Epithelial cell of esophagus (primary cell): ENCODE measurements around the gene ALG14.

Experiments used
- DNase-seq: peaks from one replicate; pipeline ENCODE4 v3.0.0; 2010; ENCODE audit warnings: low read depth
- H3K4me3 ChIP-seq: 2 replicates; pipeline ENCODE4 v1.5.1; 2011; ENCODE audit warnings: mild to moderate bottlenecking, low read length, control low read depth
- CTCF ChIP-seq: IDR thresholded peaks from 2 replicates; pipeline ENCODE4 v1.5.1; 2011; ENCODE audit warnings: low read depth, mild to moderate bottlenecking, low read length, control low read depth, inconsistent platforms; ENCODE audit not compliant: insufficient read depth; ENCODE audit errors: missing control alignments

The ALG14 gene, protein sequence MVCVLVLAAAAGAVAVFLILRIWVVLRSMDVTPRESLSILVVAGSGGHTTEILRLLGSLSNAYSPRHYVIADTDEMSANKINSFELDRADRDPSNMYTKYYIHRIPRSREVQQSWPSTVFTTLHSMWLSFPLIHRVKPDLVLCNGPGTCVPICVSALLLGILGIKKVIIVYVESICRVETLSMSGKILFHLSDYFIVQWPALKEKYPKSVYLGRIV

GRCh38 chr1:95072532-95073419 lies at the start of gene ALG14:
Gene ALG14 (minus strand): TSS chr1:95072951. CDS start chr1:95072898, 53 bp downstream.
- TF ChIP-seq CTCF = no peak
- DNase-seq = peak; percentile 95
- H3K4me3 ChIP-seq = peak within 1 kb of the TSS; percentile 78

- H3K4me3 ChIP-seq = no peak overlapping the region
- no peak for DNase-seq
- TF ChIP-seq CTCF = no peak
Observed at GRCh38 chr1:95122151-95122697, 49.5 kb upstream of the ALG14 start.

- no peak overlapping the region for H3K4me3 ChIP-seq
- no peak for TF ChIP-seq CTCF
- DNase-seq = no peak
Observed at GRCh38 chr1:95119273-95119672, 46.5 kb upstream of the ALG14 start.

DNA sequence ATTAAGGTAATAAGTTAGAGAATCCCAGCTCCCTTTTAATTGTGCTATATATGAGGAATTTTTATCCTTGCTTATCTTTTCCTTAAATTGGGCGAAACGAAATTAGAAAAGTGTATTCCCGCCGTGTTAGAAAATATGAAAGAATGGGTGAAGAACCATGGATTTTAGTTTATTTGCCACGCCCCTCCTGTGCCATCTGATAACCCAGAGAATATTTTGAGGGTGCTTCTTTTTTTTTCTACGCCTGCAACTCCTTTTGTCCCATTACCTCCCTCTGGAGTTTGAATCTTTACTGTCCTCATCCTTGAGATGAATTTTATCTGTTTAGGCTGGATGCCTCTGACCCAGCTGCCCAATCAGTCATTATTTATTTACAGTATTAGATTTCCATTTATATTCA lies 46.0 kb upstream of the ALG14 start:
- no peak for DNase-seq
- no peak overlapping the region for H3K4me3 ChIP-seq
- TF ChIP-seq CTCF = no peak

- no peak for DNase-seq
- TF ChIP-seq CTCF = no peak
- H3K4me3 ChIP-seq = peak overlapping the region; percentile 24
Observed at GRCh38 chr1:95118067-95118499, 45.3 kb upstream of the ALG14 start.

- H3K4me3 ChIP-seq = peak within 1 kb of the TSS; percentile 45
- TF ChIP-seq CTCF = no peak
- peak; percentile 41 for DNase-seq
Observed at GRCh38 chr1:95117207-95118066, 44.7 kb upstream of the ALG14 start, which contains the start of gene TLCD4. Gene TLCD4 (plus strand): TSS chr1:95117355. CDS start chr1:95143902, 26,547 bp downstream.
